ENCODE results near the gene PRSS21.

PRSS21 gene

GRCh38 chr16:2846511-2847310 lies 29.7 kb downstream of the PRSS21 start:
- DNase-seq, result no peak

DNA sequence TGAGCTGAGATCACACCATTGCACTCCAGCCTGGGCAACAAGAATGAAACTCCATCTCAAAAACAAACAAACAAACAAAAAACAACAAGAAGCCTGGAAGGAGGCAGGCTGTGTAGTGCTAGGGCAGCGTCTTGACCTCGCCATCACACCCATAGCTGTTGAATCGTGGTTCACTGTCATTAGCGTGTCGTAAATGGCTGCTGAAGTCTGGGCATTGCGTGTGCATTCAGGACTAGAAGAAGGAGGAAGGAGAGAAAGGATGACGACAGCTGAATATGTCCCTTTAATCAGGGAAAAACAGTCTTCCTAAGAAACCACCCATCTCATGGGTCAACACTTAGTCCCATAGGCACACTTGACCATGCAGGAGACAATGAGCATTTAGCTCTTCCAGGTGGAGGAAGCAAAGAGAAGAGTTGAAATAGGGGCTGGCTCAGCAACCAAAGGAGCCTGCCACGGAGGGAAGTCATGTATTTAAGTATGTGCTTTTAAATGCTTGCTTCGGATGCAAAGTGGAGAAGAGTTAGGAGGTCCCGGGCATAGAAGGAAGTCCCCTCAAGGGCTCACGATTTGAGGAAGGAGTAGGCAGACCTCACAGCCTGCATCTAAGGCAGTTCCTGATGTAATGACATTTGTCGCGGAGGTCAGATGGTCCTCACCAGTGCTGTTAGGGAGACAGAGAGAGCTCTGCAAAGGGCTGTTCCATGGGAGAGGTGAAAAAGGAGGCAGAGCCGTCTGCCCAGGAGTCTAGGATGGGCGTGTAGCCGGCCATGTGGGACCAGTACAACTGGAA lies 32.1 kb downstream of the PRSS21 start:
- no peak for DNase-seq

GRCh38 chr16:2852003-2852730 lies 35.1 kb downstream of the PRSS21 start:
- DNase-seq, result no peak

DNA sequence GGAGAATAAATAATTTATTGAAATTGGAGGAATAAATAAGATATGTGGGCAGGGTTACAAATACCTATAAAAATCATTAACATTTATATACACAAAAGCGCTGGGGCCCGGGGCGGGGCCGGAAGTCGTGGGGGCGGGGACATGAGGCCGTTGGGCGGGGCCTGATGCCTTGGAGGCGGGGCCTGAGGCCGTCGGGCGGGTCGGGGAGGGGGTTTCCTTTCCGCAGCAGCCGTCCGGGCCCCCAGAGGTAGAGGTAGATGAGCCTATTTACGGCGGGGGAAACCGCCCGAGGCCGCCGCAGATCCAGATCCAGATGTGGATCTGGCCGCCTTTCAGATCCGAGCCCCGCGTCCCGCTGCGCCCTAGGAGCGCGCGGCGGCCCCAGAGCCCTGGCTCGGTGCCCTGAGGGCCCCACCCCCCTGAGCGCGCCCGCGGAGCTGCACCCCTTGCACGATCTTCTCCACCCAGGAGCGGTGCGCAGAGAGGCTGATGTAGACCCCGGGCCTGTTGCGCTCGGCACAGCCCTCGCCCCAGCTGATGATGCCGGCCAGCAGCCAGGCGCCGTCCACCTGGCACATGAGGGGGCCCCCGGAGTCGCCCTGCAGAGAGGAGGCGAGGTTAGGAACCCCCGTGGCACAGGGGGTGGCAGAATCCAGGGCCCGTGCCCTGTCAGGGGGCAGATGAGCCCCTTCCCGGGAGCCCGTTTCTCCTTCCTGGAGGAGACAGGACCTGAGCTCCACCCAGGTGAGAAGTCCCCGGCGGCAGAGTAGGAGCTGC lies 35.9 kb downstream of the PRSS21 start:
- DNase-seq, result no peak

- no peak for DNase-seq
Measured at GRCh38 chr16:2853531-2854073, 36.6 kb downstream of the PRSS21 start.

DNA sequence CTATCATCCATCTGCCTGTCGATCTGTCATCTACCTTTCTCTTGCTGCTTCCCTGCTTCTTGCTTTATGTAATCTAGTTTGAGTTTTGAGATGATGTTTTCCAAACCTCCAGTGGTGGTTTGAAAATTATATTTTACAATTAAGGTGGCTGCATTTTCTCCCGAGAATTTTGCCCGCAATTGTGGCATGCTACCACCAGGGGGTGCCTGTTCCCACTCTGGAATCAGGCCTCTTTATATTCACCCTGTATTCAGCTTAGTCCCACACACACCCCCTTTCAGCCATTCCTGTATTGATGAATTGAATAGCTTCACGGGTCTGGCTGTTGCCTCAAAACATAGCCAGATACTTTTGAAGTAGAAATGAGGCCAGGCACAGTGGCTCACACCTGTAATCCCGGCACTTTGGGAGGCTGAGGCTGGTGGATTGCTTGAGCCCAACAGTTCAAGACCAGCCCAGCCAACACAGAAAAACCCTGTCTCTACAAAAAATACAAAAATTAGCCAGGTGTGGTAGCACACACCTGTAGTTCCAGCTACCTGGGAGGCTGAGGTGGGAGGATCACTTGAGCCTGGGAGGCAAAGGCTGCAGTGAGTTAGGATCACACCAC lies 37.8 kb downstream of the PRSS21 start:
- no peak for DNase-seq

- DNase-seq, result no peak
Measured at GRCh38 chr16:2855536-2855935, 38.5 kb downstream of the PRSS21 start.

DNA sequence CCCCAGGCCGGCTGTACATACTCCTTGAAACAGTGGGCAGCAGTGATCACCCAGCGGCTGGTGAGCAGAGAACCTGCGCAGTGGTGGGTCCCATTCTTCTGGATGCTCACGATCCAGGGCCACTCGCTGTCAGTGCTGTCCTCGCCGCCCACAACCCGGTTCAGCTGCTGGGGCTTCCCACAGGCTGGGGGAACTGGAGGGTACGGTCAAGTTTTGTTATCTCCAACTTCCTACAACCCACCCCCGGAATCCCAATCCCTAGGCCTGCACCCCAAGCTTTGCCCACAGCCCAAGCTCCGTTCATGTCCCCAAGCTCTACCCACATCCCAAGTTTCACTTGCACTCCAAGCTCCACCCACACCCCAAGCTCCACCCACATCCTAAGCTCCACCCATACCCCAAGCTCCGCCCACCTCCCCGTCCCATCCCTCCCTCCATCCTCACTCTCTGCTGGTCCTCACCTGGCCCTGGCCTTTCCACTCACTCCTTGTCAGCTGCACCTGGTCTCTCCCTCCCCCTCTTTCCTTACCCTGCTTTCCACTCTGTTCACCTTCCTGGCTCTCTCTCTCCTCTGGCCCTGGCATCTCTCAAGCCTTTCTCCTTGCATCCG lies 39.1 kb downstream of the PRSS21 start:
- DNase-seq, result no peak

GRCh38 chr16:2856686-2857450 lies 39.8 kb downstream of the PRSS21 start:
- no peak for DNase-seq

- DNase-seq, result no peak
Measured at GRCh38 chr16:2857451-2858244, 40.6 kb downstream of the PRSS21 start, which contains the start of gene PRSS22. Gene PRSS22, minus strand, starts transcription at chr16:2858170. Its CDS starts 66 bp downstream, at chr16:2858104.

GRCh38 chr16:2858245-2859025 lies 41.4 kb downstream of the PRSS21 start:
- DNase-seq, result no peak

DNA sequence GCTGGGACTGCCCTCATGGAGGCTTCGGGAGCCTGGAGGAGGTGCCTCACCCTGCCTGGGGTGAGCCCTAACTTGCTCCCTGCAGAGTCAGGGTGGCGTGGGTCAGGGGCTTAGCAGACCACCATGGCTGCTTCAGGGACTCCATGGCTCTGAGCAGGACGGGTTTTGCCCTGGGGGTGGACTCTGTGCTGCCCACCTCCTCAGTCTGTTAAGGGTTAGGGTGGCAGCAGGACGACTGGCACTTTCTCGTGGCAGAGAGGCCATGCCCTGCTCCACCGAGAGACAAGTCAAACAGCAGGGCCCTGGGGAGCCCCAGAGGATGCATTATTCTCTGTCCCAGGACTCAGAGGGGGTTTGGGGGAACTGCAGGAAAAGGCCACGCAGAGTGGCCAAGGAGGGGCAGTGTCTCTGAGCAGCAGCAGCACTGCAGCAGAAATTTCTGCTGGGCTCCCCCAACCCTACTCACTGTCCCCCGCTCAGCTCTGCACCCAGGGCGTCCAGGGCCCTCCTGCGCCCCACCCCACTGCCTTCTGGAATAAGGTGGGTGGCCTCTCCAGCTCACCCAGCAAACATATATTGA lies 42.7 kb downstream of the PRSS21 start:
- DNase-seq, result no peak

- DNase-seq, result no peak
Measured at GRCh38 chr16:2860826-2861567, 44.0 kb downstream of the PRSS21 start.

DNA sequence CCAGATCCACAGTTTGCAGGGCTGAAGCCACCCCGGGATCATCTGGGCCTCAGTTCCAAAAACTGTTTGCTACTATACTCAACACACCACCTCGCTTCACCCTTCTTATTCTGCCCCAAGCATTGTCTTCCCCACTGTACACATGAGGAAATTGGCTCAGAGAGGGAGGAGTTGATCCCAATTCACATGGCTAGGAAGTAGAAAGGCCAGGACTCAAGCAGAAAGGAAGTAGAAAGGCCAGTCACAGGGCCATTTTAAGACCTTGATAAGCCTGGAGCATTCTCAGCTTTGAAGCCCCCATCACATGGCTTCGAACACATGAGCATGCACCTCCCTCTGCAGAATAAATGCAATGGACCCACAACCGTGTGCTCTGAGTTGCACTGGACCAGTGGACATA lies 48.6 kb downstream of the PRSS21 start:
- DNase-seq, result no peak

GRCh38 chr16:2866431-2866830 lies 49.4 kb downstream of the PRSS21 start:
- DNase-seq, result no peak

DNA sequence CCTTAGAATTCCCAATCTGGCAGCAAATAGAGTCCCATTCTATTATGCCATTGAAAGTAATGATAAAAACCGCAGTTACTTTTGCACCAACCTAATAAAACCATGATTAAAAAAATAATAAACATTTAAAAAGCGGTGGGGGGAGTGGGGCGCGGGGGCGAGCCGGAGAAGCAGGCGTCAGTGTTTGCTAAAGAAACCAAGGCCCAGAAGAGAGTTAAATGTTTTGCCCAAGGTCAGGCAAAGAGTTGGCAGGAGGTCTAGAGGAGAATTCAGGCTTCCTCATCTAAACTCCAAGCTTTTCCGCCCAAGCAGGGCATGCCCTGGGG lies 50.6 kb downstream of the PRSS21 start:
- DNase-seq, result no peak

GRCh38 chr16:2867987-2868789 lies 51.2 kb downstream of the PRSS21 start:
- peak; percentile 76 for DNase-seq

All from SHP77 treated with DMSO at 0.1 percent for 48 hours (cell line).